Caco-2 (cell line): ENCODE measurements around the gene USP32. TPM values are rescaled to one million over a fixed set of nuclear protein-coding genes. Genes with fewer than 3 reads are reported as not detected.

Experiments used
- BruUV-seq: library from RNA; stranded (reverse); fragments of 400-500 nt; replicated peaks from 2 replicates; lab custom pipeline; 2021; lab: Mats Ljungman, UMichigan
- CTCF ChIA-PET: fragments of 300-600 bp; sonication (Branson Sonifier 250); formaldehyde crosslinking; loops from one replicate; lab custom pipeline; 2022; ENCODE audit warnings: antibody characterized with exemption; lab: Charles Lee
- POLR2A ChIA-PET: fragments of 300-600 bp; sonication (Branson Sonifier 250); formaldehyde crosslinking; loops from one replicate; lab custom pipeline; 2022; ENCODE audit warnings: antibody characterized with exemption; lab: Charles Lee
- DNase-seq, 2 experiments: peaks; one replicate each; pipeline versions ENCODE4 v3.0.0 to v3.0.0-alpha.2; 2020 to 2022
- H3K27me3 ChIP-seq: replicated peaks from 2 replicates; pipeline ENCODE4 v1.6.0; 2011; ENCODE audit warnings: low read length; ENCODE audit not compliant: control insufficient read depth, insufficient read depth
- H3K36me3 ChIP-seq: 2 replicates; pipeline ENCODE4 v1.5.1; 2011; ENCODE audit warnings: low read length; ENCODE audit not compliant: control insufficient read depth, insufficient read depth
- H3K4me1 ChIP-seq: fragments of 250-450 bp; sonication (Bioruptor Pico); 2 replicates; pipeline ENCODE4 v1.5.1; 2020; ENCODE audit warnings: mild to moderate bottlenecking
- H3K4me3 ChIP-seq: 2 replicates; pipeline ENCODE4 v1.5.1; 2011; ENCODE audit warnings: low read depth, mild to moderate bottlenecking, control low read depth, low read length
- H3K9me3 ChIP-seq: fragments of 250-450 bp; sonication (Bioruptor Pico); 2 replicates; pipeline ENCODE4 v1.5.1; 2020; ENCODE audit warnings: mild to moderate bottlenecking, moderate library complexity
- H3K27ac Mint-ChIP-seq: one replicate; pipeline ENCODE4 v1.8.0; 2022; ENCODE audit warnings: mixed read lengths; ENCODE audit not compliant: unreplicated experiment
- H3K27me3 Mint-ChIP-seq: one replicate; pipeline ENCODE4 v1.8.0; 2022; ENCODE audit warnings: mixed read lengths; ENCODE audit not compliant: insufficient read depth, unreplicated experiment
- H3K36me3 Mint-ChIP-seq: one replicate; pipeline ENCODE4 v1.8.0; 2022; ENCODE audit warnings: mild to moderate bottlenecking, mixed read lengths; ENCODE audit not compliant: insufficient read depth, unreplicated experiment
- H3K4me1 Mint-ChIP-seq: one replicate; pipeline ENCODE4 v1.8.0; 2022; ENCODE audit warnings: low read depth, mixed read lengths; ENCODE audit not compliant: unreplicated experiment
- H3K4me3 Mint-ChIP-seq: one replicate; pipeline ENCODE4 v1.8.0; 2022; ENCODE audit warnings: mild to moderate bottlenecking, moderate library complexity, mixed read lengths; ENCODE audit not compliant: unreplicated experiment
- H3K9me3 Mint-ChIP-seq: one replicate; pipeline ENCODE4 v1.8.0; 2022; ENCODE audit warnings: mixed read lengths; ENCODE audit not compliant: unreplicated experiment
- CTCF ChIP-seq, 2 experiments: fragments of 200-600 bp in 1 of 2; IDR thresholded peaks; 1 replicate in 1 of 2; 2 replicates in 1 of 2; pipeline versions ENCODE4 v1.5.1 to v1.8.0; 2011 to 2022; ENCODE audit warnings: antibody characterized with exemption in 1 of 2, control low read depth in 1 of 2, inconsistent platforms in 1 of 2, low read depth in 1 of 2, low read length in 1 of 2, mild to moderate bottlenecking in 1 of 2, moderate library complexity in 1 of 2; ENCODE audit not compliant: insufficient read depth in 1 of 2, severe bottlenecking in 1 of 2, unreplicated experiment in 1 of 2
- intact Hi-C: fragments of 100-400 bp; cut with micrococcal nuclease; formaldehyde crosslinking; loops from one replicate; pipeline ENCODE4 v1.10.0; 2022; ENCODE audit not compliant: unreplicated experiment
- total RNA-seq: library from RNA; stranded (reverse); gene quantifications from 2 replicates; pipeline ENCODE4 v1.2.3, GENCODE V29; 2022

Gene USP32
- total RNA-seq, 1 experiment from 2014 or later: 53.3 TPM

GRCh38 chr17:60256174-60256573, 135.8 kb downstream of the USP32 start:
- no peaks in the 10 kb centered on the region for H3K9me3 ChIP-seq
- H3K4me1 ChIP-seq: no peaks in the 10 kb centered on the region
- Mint-ChIP-seq H3K9me3 (no peaks in the 10 kb centered on the region), H3K4me1 (no peaks in the 10 kb centered on the region), H3K4me3 (no peak overlapping the region), H3K27ac (no peak overlapping the region), H3K36me3 (peaks cover 23% of the 10 kb centered on the region), H3K27me3 (no peaks in the 10 kb centered on the region)
- ChIA-PET POLR2A (no interaction called here), CTCF (interaction anchor here (0.6 kb wide), 1 partner anchor 17 kb away, joined by 3 read pairs; no protein-coding TSS in a partner anchor)
- no peak overlapping the region for H3K4me3 ChIP-seq
- no peaks in the 10 kb centered on the region; the same call in 1 of the 2 replicates for H3K36me3 ChIP-seq
- BruUV-seq: no TSS peak
- intact Hi-C loops: no loop called here
- TF ChIP-seq CTCF (IDR thresholded peaks at IDR 0.05; ENCODE audit: insufficient read depth in 1 of 2, low read depth in 1 of 2, low read length in 1 of 2, severe bottlenecking in 1 of 2, unreplicated experiment in 1 of 2): no peak
- no peak for DNase-seq
- no peaks in the 10 kb centered on the region for H3K27me3 ChIP-seq

GRCh38 chr17:60253048-60253447, 138.9 kb downstream of the USP32 start:
- H3K27me3 ChIP-seq: no peaks in the 10 kb centered on the region
- H3K9me3 ChIP-seq: peaks cover 1% of the 10 kb centered on the region; the same call in 1 of the 2 replicates
- no peak overlapping the region for H3K4me3 ChIP-seq
- no peak for TF ChIP-seq CTCF (IDR thresholded peaks at IDR 0.05; ENCODE audit: insufficient read depth in 1 of 2, low read depth in 1 of 2, low read length in 1 of 2, severe bottlenecking in 1 of 2, unreplicated experiment in 1 of 2)
- Mint-ChIP-seq H3K4me3 (no peak overlapping the region), H3K9me3 (peaks cover 6% of the 10 kb centered on the region), H3K27ac (no peak overlapping the region), H3K36me3 (peaks cover 36% of the 10 kb centered on the region), H3K4me1 (no peaks in the 10 kb centered on the region), H3K27me3 (no peaks in the 10 kb centered on the region)
- ChIA-PET POLR2A (no interaction called here), CTCF (no interaction called here)
- no peak for DNase-seq
- H3K4me1 ChIP-seq: no peaks in the 10 kb centered on the region
- H3K36me3 ChIP-seq: no peaks in the 10 kb centered on the region; the same call in 1 of the 2 replicates
- BruUV-seq: no TSS peak
- intact Hi-C loops: no loop called here

- no peak for TF ChIP-seq CTCF (IDR thresholded peaks at IDR 0.05; ENCODE audit: insufficient read depth in 1 of 2, low read depth in 1 of 2, low read length in 1 of 2, severe bottlenecking in 1 of 2, unreplicated experiment in 1 of 2)
- Histone ChIP-seq H3K36me3 (no peaks in the 10 kb centered on the region; the same call in 1 of the 2 replicates), H3K4me1 (no peaks in the 10 kb centered on the region), H3K4me3 (no peak overlapping the region), H3K27me3 (no peaks in the 10 kb centered on the region), H3K9me3 (peaks cover 3% of the 10 kb centered on the region; the same call in 1 of the 2 replicates)
- H3K27ac Mint-ChIP-seq: no peak overlapping the region
- BruUV-seq: no TSS peak
- H3K9me3 Mint-ChIP-seq: peaks cover 10% of the 10 kb centered on the region
- ChIA-PET POLR2A (no interaction called here), CTCF (no interaction called here)
- no peaks in the 10 kb centered on the region for H3K4me1 Mint-ChIP-seq
- H3K4me3 Mint-ChIP-seq: no peak overlapping the region
- no peaks in the 10 kb centered on the region for H3K27me3 Mint-ChIP-seq
- intact Hi-C loops: no loop called here
- peaks cover 37% of the 10 kb centered on the region for H3K36me3 Mint-ChIP-seq
- no peak for DNase-seq
Observed at GRCh38 chr17:60252459-60252858, 139.5 kb downstream of the USP32 start.
